ENCODE measurements around the gene SLC22A31.

Gene SLC22A31

GRCh38 chr16:89164847-89165680, 35.3 kb downstream of the SLC22A31 start:
- DNase-seq (ENCODE audit: insufficient read length, low spot score) (no peak), FAIRE-seq (no peak)
- no peak for TF ChIP-seq POLR2A (IDR thresholded peaks at IDR 0.05; ENCODE audit: low read depth, low read length)

DNA sequence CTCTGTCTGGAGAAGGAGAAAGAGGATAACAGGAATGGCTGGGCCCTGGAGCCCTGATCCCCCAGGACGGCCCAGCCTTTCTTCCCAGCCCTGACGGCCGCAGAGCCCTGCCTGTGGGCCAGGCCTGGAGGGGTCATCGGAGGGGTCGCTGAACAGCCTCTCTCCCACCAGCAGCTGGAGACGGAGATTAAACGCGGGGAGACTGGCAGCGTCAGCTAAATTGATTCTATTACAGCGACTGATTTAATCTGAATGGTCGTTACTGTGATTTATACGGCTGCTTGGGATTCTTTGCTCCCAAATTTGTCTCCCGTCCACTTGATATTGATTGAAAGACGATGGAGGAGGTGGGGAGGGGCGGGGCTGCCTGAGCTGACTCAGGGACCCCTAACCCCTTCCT, 35.9 kb downstream of the SLC22A31 start:
- no peak for TF ChIP-seq POLR2A (IDR thresholded peaks at IDR 0.05; ENCODE audit: low read depth, low read length)
- no peak for FAIRE-seq
- no peak for DNase-seq (ENCODE audit: insufficient read length, low spot score)

DNA sequence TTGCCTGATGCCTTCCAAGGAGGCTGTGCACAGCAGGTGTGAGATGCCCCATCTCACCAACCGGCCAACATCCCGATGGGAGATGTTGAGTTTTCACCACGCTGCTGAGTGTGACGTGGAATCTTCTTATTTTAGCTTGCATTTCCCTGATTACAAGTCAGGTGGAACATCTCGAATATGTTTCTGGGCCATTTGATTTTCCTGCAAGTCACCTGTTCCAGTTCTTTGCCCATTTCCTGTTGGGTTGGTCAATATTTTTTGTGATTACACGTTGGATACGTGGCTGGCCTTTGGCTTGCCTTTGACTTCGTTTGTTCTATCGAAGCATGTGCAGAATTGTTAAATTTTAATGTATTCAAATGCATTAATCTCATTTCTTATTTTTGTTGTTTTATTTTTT, 37.0 kb downstream of the SLC22A31 start:
- FAIRE-seq, result no peak
- no peak for TF ChIP-seq POLR2A (IDR thresholded peaks at IDR 0.05; ENCODE audit: low read depth, low read length)
- DNase-seq (ENCODE audit: insufficient read length, low spot score), result no peak

DNA sequence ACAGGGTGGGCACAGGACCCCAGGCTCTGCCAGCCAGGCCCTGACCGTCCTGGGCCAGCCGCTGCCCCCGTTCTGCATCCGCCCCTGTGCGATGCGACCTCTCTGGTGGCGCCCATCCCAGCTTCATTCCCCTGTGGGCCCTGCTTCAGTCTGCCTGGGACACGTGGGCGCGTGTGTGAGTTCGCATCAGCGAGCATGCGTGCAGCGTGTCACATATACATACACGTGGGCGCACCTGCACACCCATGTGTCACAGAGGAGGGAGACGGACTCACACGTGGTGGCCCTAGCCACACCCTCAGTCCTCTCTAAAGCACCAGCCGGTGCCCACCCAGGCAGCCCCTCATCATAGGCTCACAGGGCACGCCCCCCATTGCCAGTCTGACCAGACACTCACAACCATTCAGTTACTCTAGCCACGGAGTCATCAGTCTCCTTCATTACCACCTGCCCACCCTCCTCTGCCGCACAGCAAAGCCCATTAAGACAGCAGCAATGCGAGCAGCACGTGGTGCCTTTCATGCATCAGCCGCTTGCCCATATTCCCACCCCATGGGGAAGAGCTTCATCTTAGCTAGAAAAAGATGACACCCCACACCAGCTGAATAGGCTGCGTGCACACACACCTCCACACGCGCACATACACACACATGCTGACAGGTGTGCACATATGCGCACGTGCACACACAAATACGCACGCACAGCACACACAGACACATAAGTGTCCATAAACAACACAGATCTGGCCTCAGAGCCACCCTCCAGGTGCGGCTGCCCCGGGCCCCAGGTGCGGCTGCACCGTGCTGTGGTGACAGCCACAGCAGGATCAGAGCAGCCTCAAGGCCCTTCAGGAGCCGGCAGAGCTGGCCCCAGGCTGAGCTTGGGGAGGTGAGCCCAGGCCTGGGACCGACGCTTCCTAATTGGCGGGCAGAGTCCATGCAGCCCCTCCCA, 38.3 kb downstream of the SLC22A31 start:
- no peak for TF ChIP-seq POLR2A (IDR thresholded peaks at IDR 0.05; ENCODE audit: low read depth, low read length)

GRCh38 chr16:89160977-89161701, 39.2 kb downstream of the SLC22A31 start:
- TF ChIP-seq POLR2A (IDR thresholded peaks at IDR 0.05; ENCODE audit: low read depth, low read length), result no peak
- DNase-seq (ENCODE audit: insufficient read length, low spot score), result no peak
- FAIRE-seq, result no peak

More for the DNA sequence above, 38.3 kb downstream of the SLC22A31 start:
- FAIRE-seq, result no peak
- DNase-seq (ENCODE audit: insufficient read length, low spot score), result no peak

GRCh38 chr16:89159850-89160354, 40.4 kb downstream of the SLC22A31 start:
- no peak for TF ChIP-seq POLR2A (IDR thresholded peaks at IDR 0.05; ENCODE audit: low read depth, low read length)
- DNase-seq (ENCODE audit: insufficient read length, low spot score), result no peak
- no peak for FAIRE-seq

DNA sequence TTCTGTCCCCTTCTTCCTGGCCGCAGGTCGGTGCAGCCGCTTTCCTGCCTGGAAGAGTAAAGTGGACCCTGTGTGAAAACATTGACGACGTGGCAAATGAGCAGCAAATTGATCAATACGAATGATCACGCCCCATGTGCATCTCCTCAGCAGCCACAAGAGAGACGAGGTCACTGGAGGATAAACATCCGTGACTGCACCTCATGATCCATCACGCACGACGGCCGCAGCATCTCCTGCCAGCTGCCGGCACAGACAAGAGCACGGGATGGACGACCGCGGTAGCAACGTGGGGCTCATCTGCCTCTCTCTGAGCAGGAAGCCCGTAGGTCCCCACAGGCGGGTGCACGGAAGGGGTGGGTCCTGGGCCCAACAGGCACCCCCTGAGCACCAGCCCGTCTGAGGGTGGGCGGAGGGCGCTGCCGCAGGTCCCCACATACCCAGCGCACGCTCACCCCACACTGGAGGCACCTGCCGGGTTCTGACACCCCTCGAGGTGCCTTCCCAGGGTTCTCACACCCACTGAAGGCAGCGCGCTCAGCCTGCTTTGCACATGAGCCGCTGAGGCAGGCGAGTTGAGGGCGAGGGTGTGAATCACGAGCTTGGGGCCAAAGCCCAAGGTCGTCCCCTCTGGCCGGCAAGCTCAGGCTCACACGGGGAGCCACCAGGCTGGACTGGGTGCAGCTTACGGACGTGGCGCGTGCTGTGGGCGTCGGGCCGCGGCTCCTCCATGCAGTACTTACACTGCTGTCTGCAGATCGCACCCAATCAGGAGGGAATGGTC, 41.1 kb downstream of the SLC22A31 start:
- DNase-seq (ENCODE audit: insufficient read length, low spot score) (no peak), FAIRE-seq (no peak)
- TF ChIP-seq POLR2A (IDR thresholded peaks at IDR 0.05; ENCODE audit: low read depth, low read length), result no peak

DNA sequence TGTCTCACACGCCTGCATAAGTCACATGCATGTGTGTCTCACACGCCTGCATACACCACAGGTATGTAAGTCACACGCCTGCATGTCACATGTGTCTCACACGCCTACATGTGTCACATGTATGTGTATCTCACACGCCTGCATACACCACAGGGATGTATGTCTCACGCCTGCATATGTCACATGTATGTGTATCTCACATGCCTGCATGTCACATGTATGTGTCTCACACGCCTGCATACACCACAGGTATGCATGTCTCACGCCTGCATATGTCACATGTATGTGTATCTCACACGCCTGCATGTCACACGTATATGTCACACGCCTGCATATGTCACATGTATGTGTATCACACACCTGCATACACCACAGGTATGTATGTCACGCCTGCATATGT, 42.6 kb downstream of the SLC22A31 start:
- TF ChIP-seq POLR2A (IDR thresholded peaks at IDR 0.05; ENCODE audit: low read depth, low read length), result no peak
- DNase-seq (ENCODE audit: insufficient read length, low spot score), result no peak
- FAIRE-seq, result no peak

- DNase-seq (ENCODE audit: insufficient read length, low spot score) (no peak), FAIRE-seq (no peak)
- no peak for TF ChIP-seq POLR2A (IDR thresholded peaks at IDR 0.05; ENCODE audit: low read depth, low read length)
Observed at GRCh38 chr16:89156740-89157645, 43.3 kb downstream of the SLC22A31 start.

DNA sequence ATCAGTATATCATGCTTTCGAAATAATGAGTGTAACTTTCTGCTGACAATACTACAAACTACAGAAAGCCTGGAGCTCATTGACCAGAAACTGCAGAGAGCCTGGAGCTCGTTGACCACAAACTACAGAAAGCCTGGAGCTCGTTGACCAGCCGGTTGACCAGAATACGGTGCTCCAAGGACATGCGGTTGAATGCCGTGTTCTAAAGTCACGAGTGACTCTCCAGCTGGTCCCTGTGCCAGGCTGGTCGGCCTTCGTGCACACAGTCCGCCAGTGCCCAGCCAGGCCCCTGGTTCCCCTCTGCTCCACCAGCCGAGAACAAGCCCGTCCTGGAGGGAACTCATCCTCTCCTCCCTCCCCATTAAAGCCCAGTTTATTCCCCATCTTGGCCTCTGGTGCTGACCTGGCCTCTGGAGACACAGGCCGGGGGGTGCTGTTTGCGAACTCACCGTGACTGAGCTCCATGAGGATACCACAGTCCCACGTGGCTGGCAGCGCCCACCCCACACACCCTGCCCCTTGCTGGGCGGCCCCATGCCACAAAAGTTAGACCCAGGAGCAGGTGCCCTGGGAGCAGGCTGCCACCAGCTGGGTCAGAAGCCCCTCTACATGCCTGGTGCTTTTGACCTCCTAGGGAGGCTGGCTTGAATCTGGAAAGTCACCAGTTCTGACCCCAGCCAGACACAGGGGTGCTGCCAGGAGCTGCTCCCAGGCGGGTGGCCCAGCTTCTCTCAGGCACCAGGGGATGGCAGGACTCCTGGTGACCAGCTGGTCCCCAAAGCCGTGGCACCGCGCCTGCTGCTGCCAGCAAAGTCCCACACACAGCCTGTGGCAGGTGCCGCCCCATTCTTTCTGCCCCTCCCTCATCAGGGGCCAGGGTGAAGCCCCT, 44.2 kb downstream of the SLC22A31 start:
- no peak for TF ChIP-seq POLR2A (IDR thresholded peaks at IDR 0.05; ENCODE audit: low read depth, low read length)
- FAIRE-seq (no peak), DNase-seq (ENCODE audit: insufficient read length, low spot score) (no peak)

DNA sequence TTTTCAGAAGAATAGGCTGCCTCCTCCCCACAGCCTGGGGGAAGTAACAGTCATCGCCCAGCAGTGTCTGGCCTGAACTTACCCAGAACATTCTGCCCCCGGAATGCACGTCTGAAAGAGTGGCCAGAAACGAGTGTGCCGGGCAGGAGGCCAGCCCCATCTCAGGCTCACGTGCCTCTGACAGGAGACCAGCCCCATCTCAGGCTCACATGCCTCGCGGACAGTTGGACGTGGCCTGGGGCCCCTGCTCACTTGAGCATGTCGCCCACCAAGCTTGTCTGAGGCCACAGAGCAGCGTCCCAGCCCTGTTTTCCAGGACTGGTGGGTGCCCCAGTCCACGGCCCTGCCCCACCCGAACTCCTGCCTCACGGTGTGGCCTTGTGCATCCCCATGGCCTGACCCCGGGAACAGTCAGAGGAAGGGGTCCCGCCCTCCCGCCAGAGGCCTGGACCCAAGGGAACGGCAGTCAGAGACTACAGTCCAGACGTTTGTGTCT, 45.1 kb downstream of the SLC22A31 start:
- no peak for FAIRE-seq
- no peak for TF ChIP-seq POLR2A (IDR thresholded peaks at IDR 0.05; ENCODE audit: low read depth, low read length)
- DNase-seq (ENCODE audit: insufficient read length, low spot score), result no peak
